ENCODE results near the gene ERC1.

GRCh38 chr12:944211-944610 is 46.8 kb upstream of the ERC1 start:
- TF ChIP-seq CTCF (IDR thresholded peaks at IDR 0.05; ENCODE audit: poor library complexity) = no peak
- TF ChIP-seq EZH2phosphoT487 (IDR thresholded peaks at IDR 0.05; ENCODE audit: low read depth, severe bottlenecking, unreplicated experiment) = no peak

Measured in hepatocyte (in vitro differentiated cells).